ENCODE data around the gene AP3B2.
"Not testable (repeated sequence)": the region's sequence is repeated elsewhere in the genome, so short reads cannot be mapped to it uniquely, and the experiment has no call there.

The AP3B2 gene

GRCh38 chr15:82647045-82647834 lies 62.4 kb downstream of the AP3B2 start, which contains the start of gene CPEB1:
CPEB1 (minus strand) TSS chr15:82647363; CDS start chr15:82628459, 18,904 bp downstream.
- peak; percentile 53 for DNase-seq

DNA sequence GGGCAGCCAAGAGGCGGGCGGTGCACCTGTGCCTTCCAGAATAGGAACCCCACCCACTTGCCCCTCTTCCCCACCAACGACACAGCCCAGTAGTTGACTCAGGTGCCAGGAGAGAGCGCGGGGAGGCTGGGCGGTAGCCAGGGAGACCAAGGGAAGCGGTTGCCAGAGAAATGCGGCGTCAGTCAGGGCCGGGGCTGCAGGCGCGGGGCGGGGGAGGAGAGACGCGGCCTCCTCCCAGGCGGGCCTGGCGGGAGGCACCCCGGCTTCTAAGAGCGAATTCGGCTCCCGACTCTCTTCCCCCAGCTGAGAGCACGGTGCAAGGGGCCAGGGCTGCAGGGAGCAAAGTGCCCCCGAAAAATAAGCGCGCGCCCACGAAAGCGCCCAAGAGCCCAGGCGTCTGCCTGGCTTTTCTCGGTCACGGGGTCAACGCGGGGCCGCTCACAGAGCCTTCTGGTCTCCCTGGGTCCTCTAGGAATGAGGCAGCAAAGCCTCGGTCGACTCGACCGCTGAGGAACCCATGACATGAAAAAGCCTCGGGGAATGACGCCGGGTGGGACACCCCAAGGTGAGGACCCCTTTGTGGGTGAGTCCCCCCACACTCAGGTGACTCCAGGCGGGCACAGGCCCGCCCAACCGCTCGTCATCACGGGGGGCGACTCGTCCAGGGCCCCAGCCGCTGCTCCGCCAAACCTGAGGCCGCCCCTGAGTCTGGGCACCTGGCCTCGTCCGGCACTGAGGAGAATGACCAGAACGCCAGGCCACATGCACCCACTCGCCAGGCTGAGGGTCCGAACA lies 63.2 kb downstream of the AP3B2 start:
- peak; percentile 24 for DNase-seq

GRCh38 chr15:82644967-82645852 lies 64.5 kb downstream of the AP3B2 start:
- DNase-seq = not testable (repeated sequence)

GRCh38 chr15:82643992-82644391 lies 65.7 kb downstream of the AP3B2 start:
- no peak for DNase-seq

DNA sequence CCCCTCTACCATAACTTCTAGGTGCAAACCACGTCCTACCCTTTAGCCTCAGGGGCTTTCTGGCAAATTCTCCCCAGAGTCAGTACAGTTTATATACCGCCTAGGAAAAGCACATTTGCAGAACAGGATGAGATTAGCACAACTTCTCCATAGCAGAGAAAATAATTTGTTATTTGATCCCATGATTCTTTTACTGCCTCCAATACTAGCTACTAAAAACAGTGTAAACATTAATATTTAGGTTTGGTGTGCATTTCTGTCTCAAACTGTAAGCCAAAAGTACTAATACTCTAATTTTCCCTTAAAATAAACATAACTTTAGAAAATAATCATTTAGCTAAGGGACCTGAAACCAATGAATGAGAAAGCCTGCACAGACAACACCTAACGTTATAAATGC lies 67.0 kb downstream of the AP3B2 start:
- no peak for DNase-seq

DNA sequence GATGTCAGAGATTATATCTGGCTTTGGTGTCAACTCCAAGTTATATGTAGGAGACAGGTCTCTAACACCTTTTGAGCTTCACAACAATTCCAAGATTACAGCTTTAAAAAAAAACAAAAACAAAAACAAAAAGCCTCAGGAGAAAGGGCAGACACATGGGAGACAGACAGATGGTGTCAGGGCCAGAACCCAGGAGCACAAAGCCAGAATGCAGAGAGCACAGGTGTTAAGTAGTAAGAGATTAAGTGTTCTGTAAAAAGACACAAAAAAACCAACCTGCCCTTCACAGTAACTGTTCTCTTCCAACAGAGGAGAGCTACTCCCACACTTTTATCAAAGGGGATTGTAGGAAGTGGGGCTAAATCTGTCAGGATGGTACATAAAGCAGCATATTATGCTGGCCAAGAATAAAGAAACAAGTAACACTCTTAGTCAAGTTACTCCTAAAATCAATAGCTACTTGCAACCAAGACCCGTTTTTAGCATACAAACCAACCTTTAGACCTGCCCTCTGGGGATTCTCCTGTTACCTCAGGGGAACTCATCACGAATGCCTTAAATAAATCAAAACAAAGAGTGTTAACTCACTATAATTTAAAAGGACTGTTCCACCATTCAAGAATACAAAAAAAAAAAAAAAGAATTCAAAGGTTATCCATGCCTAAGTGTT lies 68.4 kb downstream of the AP3B2 start:
- DNase-seq = no peak

GRCh38 chr15:82640672-82641071 lies 69.0 kb downstream of the AP3B2 start:
- no peak for DNase-seq

GRCh38 chr15:82635798-82636197 lies 73.9 kb downstream of the AP3B2 start:
- no peak for DNase-seq

GRCh38 chr15:82630033-82630432 lies 79.6 kb downstream of the AP3B2 start:
- no peak for DNase-seq

DNA sequence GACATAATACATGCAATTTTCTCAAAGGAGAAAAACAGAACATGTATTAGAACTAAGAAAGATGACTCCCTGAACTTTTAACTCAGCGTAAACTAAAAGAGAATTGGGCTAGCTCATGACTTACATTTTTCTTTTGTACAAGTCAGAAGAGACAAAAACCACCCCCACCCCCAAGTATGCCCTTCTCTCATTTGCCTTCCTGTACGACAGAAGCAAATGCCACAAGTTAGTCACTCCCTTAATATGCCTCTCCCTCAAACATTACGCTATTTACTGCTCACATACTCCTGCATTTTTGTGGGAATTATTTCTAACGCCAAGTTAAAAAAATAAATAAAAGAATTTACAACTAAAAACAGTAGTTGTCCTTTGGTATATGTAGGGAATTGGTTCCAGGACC lies 84.5 kb downstream of the AP3B2 start:
- no peak for DNase-seq

- DNase-seq = no peak
Measured at GRCh38 chr15:82624438-82624837, 85.2 kb downstream of the AP3B2 start.

DNA sequence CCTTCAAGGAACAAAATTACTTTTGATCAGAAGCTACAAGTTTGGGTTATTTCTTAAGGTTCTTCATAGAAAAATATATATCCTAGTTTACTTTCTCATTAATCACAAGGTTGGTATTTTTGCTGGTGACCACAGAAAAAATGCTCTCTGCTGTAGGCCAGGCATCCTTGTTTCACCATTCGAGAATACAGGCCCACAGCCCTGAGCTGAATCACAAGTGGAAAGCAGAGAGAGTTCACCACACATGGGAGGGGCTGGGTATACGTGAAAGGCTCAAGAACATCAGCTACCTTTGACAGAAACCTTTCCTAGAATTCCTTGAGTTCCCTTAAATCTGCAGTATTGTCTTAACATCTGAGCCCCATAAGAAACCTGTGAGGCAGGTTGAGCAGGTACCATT lies 85.7 kb downstream of the AP3B2 start:
- no peak for DNase-seq

GRCh38 chr15:82621970-82622369 lies 87.7 kb downstream of the AP3B2 start:
- no peak for DNase-seq

DNA sequence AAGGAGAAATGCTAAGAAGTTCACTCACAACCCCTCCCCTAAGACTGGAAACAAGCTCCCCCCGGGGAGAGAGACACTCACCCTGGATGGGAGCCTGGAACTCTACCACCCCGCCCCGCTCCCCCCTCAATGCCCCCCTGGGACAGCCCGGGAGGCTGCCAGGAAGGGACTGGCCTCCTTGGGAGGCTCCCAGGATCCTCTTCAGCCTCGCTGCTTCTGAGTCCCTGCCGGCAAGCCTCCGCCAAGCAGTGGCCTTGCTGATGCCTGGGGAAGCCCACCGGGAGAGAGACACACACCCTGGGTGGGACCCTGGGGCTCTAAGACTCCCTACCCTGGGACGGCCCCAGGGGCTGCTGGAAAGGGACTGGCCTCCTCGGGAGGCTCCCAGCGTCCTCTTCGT lies 95.9 kb downstream of the AP3B2 start:
- no peak for DNase-seq

DNA sequence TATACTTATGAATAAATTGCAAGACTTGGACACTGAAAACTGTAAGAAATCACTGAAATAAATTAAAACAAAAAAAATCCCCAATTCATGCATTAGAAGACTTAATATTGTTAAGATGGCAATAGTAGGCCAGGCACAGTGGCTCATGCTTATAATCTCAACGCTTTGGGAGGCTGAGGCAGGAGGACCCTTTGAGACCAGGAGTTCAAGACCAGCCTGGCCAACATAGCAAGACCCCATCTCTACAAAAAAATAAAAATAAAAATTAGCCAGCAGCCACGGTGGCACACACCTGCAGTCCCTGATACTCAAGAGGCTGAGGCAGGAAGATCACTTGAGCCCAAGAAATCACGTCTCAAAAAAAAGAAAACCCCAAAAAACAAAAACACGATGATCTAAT lies 98.3 kb downstream of the AP3B2 start:
- no peak for DNase-seq

Measured in stimulated activated CD4-positive, alpha-beta T cell treated with anti-CD3 and anti-CD28 coated beads, Interleukin-15, amount 100 ng/mL, for 24 hours (primary cell).